ENCODE results near the gene P4HA2.

P4HA2 gene

DNA sequence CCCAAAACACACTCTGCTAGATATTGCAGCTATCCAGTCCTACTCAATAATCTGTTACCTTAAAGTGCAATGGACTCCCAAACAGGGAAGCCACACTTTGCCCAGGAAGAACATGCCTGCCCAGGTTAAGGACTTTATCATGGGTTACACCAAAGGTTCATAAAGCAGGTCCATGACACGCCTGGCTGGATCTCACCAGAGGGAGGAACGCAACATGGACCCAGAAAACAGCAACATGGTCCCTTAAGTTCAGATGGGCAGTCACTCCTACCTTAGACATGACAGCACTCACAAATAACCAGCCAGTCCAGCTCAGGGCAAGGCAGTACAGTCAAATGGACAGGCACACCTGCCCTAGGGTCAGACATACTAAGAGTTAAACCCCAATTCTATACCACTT, 3.8 kb downstream of the P4HA2 start:
- no peak for DNase-seq (ENCODE audit: low spot score)

DNA sequence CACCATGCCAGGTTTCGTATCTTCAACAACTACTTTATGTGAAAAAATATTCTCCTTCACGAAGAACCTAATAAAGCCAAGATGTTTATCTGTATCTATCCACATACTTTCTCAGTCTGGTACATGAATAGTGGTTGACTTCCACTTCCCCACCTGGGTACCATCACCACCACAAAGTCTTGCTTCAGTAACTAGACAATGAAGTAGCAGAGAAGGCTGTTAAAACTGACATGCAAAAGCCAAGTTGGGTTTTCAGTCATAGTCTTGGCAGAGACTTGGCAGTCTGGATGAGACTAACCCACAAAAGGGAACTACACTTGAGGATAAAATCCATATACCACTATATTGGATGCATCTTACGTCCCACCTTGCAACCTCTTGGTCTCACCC, 5.0 kb downstream of the P4HA2 start:
- no peak for DNase-seq (ENCODE audit: low spot score)

DNA sequence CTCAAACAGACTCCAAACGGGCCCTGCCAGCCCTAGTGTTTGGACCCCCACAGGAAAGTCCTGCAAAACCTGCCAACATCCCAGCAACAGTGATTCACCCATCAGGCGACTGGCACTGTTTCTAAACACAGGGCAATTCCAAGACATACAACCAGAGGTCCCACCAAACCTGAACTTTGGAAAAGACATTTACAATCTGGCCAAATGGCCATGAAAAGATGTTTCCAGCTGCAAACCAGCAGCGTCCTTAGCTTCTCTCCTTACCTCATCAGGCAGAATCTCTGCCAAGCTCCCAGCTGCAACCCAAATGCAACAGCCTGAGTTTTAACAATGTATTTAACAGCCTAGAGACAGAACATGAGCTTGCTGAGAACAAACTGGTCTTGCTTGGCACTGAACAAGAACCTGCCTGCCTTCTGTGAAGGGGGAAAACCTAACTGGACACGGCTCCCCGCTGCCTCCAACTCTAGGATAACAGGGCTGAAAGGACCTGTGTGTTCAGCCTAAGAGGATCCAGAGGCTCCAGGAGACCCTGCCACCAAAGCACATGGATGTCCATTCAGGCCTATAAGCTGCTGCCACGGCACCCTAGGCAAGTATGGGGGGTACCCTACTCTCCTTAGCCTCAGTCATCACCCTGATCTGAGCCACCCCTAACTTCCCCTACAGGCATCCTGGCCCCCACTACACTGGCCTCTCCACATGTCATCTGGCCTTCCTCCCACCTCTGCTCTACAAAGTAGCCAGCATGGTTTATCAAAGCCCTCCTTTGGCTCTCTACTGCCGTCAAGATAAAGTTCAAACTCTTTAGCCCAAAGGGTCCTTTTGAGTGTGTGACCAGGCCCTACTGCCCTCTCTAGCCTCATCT, 5.6 kb downstream of the P4HA2 start:
- peak; percentile 71 for DNase-seq (ENCODE audit: low spot score)

DNA sequence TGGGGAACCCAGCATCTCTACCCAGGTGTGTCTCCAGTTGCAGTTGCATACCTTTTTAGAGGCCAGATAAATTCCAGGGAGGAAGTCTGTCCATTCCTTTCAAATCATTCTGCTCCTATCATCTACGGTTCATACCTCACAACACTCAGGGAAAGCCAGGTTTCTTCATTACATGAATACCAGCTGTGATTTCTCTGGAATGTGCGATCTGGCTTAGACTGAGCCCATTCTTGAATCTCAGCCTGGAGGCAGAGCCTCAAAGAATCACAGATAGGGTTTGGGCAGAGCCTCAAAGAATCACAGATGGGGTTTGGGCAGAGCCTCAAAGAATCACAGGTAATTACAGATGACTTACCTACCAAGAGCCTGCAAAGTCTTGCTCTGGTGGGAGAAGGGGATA, 7.2 kb downstream of the P4HA2 start:
- DNase-seq (ENCODE audit: low spot score) = peak; percentile 33

DNA sequence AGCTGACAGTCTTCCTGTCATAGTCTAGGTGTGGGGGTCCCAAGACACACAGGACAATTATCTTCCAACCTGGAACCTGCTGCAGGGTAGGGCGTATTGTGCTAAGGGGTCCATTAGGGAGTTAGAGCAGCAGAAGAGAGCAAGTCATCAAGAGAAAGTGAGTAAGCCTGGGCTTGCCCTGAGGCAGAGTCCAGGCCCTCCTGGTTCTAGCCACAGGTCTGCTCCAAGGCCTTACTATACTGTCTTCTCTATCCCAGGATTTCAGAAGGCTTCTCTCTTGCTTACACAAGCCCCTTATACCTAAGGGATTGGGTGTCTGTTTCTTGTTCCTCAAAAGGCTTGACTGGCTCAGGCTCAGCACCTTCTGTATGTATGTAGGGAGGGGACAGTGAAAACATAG, 7.7 kb downstream of the P4HA2 start:
- no peak for DNase-seq (ENCODE audit: low spot score)

DNA sequence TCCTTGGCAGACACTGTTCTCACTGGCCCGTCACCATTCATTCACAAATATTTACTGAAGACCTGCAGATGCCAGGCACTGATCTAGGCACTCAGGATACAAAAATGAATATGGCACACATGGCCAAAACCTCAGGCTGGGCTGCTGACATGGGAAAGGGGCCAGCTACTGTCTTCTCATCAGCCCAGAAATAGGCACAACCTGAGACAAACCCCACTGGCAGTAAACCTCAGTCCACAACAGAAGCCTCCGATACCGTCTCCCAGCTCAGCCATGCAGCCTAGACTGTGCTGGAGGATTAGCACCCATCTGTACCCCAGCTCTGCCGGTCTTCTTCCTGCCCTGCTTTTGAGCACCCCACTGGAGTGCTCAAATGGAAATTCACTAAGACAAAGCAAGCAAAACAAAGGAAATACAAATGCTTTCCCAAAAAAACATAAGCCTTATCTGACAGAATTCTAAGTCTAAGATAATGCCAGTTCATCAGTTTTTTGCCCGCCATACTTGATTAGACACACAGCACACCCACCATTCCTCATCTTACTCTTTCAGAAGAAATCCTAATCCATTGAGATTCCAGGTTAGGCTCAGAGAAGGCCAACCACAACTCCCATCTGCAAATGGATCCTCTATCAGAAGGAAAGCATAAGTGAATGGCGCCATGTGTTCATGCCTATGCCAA, 8.2 kb downstream of the P4HA2 start:
- no peak for DNase-seq (ENCODE audit: low spot score)

DNA sequence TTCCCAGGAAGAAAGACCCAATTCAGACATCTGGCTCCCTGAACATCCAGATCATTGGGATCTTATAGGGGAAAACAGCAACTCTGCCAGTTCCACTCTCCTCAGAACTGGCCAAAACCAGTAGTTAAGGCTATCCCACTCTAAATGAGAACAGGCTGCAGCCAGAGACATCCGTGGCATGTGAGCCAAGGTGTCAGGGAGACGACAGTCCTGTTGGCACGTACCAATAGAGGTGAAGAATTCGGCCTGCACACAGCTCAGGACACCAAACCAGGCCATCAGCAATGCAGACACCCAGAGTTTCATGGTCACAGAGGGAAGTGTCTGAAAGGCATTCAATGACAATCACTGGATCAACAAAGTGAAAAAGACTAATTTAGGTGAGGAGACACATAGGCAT, 9.3 kb downstream of the P4HA2 start:
- DNase-seq (ENCODE audit: low spot score) = no peak

DNA sequence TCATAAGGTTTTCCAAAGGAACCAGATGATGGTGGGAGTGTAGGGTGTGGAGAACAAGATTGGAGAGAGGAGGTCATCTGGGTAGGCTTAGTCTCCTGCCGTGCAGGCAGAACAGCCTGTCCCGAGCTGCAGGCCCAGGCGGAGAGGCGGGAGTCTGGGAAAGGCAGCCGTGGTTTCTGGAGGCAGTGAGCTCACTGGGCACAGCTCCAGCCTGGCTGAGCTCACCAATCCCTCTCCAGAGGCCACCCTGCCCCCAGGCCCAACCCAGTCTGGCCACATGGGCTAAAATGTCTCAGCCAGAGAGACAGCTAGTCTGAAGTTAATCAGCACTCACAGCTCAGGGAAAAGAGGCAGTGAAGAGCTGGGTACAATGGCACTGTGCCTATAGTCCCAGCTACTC, 12.3 kb downstream of the P4HA2 start:
- peak; percentile 97 for DNase-seq (ENCODE audit: low spot score)

DNA sequence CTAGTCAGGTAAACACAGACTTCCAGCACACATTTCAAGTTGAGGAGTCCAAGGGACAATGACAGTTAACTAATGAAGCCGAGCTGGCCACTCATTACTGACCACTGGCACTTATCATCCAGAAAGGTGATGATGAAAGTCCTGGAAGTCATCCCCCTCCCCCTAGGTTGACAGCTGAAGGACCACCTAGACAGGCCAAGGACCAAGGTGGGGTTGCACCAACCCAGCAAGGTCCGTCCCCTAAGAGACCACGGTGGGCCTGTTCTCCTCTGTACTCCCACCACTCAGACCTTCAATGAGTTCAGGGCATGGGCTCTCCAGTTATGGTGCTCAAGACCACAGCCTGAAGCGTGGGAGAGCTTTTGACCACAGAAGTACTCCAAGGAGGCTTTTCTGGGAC, 13.2 kb downstream of the P4HA2 start:
- no peak for DNase-seq (ENCODE audit: low spot score)

DNA sequence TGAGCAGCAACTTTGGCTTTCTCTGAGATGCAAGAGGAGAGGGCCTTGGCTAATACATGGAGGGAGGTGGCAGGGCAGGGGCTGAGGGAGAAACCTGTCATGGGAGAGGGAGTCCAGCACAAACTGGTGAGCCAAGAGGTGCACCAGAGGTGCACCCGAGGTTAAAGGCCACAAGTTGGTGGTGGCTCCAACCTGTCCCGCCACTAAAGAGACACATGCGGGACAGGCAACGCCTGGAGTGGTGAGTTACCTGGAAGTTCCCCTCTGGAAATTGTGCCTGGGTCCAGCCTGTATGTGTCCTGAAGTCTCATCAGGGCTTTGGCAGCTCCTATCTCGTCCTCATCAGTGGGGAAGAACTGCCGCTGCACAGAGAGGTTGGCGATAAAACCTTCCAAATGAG, 14.0 kb downstream of the P4HA2 start:
- DNase-seq (ENCODE audit: low spot score) = no peak

DNA sequence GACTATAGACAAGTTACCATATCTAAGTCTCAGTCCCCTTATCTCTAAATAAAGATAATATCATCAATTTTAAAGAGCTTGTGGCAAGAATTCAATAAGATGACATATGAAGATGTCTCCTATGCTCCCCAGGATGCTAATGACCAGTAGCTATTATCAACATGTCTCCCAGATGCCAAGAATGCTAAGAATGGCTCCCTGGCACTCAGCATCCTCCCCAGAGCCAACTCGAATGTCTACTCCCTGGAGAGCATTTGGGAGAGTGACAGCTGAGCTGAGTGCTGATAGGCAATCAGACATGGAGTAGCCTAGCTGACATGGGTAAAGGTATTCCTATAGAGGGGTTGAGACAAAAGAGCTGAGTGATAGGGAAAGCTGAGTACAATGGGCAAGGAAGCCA, 15.9 kb downstream of the P4HA2 start:
- DNase-seq (ENCODE audit: low spot score) = no peak

DNA sequence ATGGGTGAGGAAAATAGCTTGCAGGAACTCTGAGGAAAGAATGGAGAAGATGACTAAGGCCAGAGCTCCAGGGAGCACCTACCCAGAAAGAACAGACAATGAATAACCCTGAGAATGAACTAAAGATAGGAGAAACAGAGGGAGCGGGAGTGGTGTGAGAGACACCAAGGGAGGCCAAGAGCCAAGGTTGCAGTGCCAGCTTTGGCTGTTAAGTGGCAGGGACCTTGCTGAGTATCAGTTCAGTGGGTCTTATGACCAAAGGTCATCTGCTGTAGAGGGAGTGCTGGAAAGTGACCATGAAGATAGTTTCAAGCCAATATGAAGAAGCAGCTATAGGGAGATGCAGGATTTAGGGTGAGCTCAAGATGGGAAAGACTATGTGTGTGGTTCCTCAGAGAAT, 16.7 kb downstream of the P4HA2 start:
- DNase-seq (ENCODE audit: low spot score) = no peak

DNA sequence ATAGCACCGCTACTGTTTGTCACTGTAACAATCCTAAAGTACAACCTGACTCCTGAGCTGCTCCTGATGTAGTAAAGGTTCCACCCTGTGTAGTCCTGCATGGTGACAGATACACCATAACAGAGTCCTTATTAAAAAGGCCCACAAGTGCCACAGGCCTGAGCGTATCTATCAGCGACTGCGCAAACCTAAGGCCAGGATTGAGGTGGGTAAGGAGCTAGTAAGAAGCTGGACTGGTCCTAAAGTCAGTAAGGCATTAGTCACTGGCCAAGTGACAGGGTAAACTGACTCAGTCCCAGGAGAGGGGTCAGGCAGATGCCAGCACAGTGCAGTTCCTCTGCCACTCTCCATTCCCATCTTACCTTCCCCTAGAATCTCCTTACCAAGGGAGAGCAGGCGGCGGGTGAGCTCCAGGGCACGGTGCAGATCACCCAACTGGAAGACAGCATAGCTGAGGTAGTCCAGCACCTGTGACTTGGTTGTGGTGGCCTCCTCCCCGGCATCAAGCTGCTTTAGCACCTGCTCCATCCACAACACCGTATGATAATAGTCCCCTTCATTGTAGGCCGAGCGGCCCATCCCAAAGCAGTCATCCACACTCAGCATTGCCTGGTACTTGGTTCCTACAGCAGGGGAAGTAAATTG, 17.6 kb downstream of the P4HA2 start:
- no peak for DNase-seq (ENCODE audit: low spot score)

DNA sequence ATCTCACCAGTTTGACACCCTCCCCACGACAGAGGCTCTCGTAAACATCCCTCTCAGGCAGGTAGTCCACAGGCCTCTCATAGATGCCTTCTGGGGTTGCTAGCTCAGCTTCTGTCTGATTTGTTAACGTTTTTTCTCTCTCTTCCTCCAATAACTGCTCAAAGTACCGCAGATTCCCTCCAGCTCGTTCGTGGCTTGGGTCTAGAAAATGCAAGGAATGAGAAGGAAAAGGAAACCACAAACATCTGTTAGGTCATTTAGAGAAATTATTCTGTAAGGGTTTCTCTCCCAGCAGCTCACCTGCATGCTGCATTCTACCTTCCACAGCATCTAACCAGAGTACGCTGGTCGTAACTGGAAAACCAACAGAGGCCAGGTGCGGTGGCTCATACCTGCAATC, 18.5 kb downstream of the P4HA2 start:
- DNase-seq (ENCODE audit: low spot score) = peak; percentile 49

DNA sequence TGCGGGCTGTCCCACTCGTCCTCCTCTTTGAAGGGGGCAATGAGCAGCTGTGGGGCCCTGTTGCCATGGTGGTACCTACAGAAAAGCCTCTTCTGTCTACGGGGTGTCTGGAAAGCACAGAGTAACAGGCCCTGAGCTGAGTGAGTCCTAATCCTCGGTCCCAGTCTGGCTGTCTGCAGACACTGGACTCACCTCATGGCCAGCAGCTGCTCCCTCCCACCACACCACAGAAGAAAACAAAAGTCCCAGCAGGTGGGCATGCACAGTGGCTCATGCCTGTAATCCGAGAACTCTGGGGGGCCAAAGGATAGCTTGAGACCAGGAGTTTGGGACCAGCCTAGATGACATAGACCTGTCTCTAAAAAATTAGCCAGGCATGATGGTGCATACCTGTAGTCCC, 19.9 kb downstream of the P4HA2 start:
- DNase-seq (ENCODE audit: low spot score) = no peak

DNA sequence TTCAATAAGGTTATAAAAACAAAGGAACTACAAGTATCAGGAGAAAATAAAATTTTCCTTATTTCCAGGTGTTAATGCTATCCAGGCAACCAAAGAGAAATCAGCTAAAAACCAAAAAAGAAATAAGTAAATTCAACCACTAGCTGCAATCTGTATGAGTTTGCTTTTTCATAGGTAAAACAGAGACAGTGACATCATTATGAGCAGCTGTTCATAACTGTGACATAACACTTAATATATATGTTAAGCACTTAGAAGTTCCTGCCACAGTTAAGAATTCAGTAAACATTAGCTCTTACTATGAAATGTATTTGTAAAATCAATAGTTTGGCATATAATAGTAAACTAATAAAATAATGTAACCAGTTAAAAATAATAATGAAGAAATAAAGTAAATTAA, 20.9 kb downstream of the P4HA2 start:
- no peak for DNase-seq (ENCODE audit: low spot score)

DNA sequence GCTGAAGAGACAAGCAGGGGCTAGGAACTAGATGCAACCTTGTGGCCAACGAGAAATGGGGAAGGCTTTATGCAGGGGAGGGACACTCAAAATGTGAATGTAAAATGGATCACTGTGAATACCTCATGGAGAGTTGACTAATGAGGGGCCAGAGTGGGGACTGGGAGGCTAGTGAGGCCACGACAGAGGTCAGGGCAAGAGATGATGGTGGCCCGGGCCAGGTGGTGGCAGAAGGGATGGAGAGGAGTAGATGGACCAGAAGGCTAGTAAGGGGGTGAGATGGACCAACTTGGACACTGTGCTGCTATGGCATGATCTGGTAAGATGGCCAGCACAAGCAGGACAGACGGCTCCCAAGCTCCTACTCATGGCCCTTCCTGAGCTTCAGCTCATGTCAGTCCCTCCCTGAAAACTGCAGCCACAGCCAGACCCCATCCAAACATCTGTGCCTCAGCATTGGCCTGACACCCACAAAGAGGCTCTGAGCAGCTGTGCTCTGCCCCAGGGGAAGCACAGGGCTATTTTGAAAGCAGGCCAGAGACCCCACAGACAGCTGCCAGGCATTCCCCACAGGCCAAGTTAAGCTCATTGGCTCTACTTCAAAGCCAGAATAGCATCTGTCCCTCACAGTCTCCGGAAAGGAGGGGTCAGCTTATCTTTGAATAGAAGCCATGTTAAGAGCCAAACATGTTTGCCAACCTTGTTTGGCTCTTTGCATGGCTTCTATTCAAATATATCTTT, 22.1 kb downstream of the P4HA2 start:
- no peak for DNase-seq (ENCODE audit: low spot score)

DNA sequence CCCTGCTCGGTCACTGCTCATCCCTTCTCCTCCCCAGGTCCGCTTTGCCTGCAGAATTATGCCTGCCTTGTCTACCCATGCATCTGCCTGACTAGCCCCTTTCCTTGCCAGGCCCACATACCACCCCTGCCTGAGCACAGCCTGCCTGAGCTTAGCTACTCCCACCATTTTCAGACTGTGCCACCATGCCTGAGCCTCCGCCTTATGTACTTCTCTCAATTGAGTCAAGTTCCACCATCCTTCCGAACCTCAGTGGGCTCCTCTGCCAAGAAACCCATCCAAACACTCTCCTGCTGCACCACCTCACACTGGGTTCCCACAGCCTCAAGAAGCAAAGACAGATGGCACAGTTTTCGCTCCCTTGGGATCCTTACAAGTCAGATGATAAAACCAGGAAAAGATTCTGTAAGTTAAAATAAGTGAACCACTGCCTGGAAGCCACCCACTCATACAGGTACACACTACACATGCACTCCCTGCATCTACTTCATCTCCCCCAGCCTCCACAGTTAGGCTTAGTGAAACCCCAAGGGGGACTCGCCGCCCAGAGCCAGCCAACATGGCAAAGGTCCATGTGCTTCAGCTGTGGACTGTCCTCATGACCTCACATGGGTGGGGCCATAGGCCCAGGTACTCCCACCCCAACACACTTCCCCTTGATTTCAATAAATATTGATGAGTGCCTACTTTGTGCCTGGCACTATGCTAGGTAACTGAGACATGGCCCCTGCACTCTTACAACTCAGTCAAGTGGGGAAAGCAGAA, 23.1 kb downstream of the P4HA2 start:
- no peak for DNase-seq (ENCODE audit: low spot score)

DNA sequence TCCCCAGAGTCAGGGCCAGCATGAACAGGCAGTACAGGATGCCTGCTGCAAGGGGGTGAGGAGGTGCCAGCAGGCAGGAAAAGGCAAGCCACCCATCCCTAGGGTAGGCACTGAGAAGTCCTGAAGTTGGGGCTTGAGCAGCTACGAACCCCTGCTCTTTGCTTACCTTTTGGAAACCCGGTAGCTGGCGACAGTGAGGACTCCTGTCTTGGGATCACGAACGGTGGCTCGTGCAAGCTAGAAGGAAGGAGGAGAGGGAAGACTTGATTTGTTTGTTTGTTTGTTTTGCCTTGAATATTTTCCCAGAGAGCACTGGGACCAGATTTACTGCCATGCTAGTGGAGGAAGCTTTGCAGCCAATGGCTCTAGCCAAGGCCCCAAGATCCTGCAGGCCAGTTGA, 23.7 kb downstream of the P4HA2 start:
- DNase-seq (ENCODE audit: low spot score) = no peak

DNA sequence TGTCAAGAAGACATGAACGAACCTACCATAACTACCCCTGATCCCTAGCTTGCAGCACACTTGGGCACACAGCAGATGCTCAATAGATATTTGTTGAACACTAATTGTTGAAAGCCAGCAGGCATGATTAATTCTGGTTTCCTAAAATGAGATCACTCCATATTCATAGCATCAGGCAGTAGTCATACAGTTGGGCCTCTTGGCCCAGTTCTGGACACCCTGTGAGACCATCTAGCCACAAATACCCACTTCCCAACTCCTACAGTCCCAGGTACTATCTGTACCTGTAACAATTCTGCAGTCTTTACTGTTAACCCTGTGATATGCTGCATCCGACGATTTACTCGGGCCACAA, 24.2 kb downstream of the P4HA2 start:
- peak; percentile 70 for DNase-seq (ENCODE audit: low spot score)

DNA sequence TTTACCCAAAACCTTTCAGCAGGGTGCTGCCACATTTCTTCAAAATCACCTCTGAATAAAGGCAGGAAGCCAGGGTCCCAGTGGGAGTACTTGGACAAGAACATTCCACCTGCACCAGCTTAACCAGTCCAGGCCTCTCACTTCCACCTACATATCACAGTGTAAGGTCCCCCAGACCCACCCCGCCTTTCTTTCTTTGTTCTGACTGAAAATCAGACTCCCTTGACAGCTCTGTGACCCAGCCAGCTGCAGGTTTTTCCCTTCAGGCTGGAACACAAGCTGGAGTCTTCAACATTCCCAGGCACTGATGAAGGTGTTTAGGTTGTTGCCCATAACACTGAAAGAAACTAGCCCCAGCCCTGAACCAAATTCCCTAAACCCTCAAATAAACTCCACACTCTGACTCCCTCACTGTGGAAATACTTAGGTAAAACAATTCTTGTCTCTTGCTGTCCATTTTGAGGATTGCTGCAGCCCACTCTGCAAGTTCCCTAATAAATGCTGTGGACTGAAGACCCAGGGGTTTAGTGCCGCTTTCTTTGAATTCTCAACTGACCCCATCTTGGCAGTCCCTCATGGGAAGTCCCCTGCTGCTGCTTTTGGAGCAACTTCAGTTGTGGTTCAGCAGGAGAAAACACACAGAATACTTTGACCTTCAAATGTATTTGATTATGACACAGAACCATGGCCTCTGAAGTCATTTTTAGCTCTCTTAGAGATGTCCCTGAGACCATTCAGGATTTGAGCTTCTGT, 24.8 kb downstream of the P4HA2 start:
- no peak for DNase-seq (ENCODE audit: low spot score)
